Measurements from ENCODE around the gene CLIP1.
"Not testable (repeated sequence)": the region's sequence is repeated elsewhere in the genome, so short reads cannot be mapped to it uniquely, and the experiment has no call there.

The CLIP1 gene

GRCh38 chr12:122394626-122395194, 27.8 kb downstream of the CLIP1 start:
- DNase-seq = no peak

- peak; percentile 3 to 43 for DNase-seq
Measured at GRCh38 chr12:122393817-122394216, 28.7 kb downstream of the CLIP1 start.

GRCh38 chr12:122392411-122392810, 30.1 kb downstream of the CLIP1 start:
- DNase-seq = no peak

GRCh38 chr12:122389677-122390076, 32.8 kb downstream of the CLIP1 start:
- DNase-seq = no peak

GRCh38 chr12:122387887-122388286, 34.6 kb downstream of the CLIP1 start:
- no peak for DNase-seq

- DNase-seq = no peak
Measured at GRCh38 chr12:122385171-122386016, 37.1 kb downstream of the CLIP1 start.

- no peak for DNase-seq
Measured at GRCh38 chr12:122382919-122383350, 39.5 kb downstream of the CLIP1 start.

GRCh38 chr12:122381021-122381420, 41.4 kb downstream of the CLIP1 start:
- DNase-seq = no peak

GRCh38 chr12:122376751-122377150, 45.7 kb downstream of the CLIP1 start:
- DNase-seq = not testable (repeated sequence)

- no peak for DNase-seq
Measured at GRCh38 chr12:122374707-122375106, 47.8 kb downstream of the CLIP1 start.

- DNase-seq = no peak
Measured at GRCh38 chr12:122371475-122372045, 50.9 kb downstream of the CLIP1 start.

- DNase-seq = no peak
Measured at GRCh38 chr12:122368361-122369073, 54.0 kb downstream of the CLIP1 start.

- not testable (repeated sequence) for DNase-seq
Measured at GRCh38 chr12:122367632-122368031, 54.8 kb downstream of the CLIP1 start.

- DNase-seq = no peak
Measured at GRCh38 chr12:122366685-122367475, 55.6 kb downstream of the CLIP1 start.

GRCh38 chr12:122365226-122365625, 57.2 kb downstream of the CLIP1 start:
- DNase-seq = not testable (repeated sequence)

- DNase-seq = no peak
Measured at GRCh38 chr12:122363782-122364181, 58.7 kb downstream of the CLIP1 start.

GRCh38 chr12:122362755-122363154, 59.7 kb downstream of the CLIP1 start:
- DNase-seq = no peak

- not testable (repeated sequence) for DNase-seq
Measured at GRCh38 chr12:122358403-122358802, 64.1 kb downstream of the CLIP1 start.

GRCh38 chr12:122357536-122357935, 64.9 kb downstream of the CLIP1 start:
- not testable (repeated sequence) for DNase-seq

GRCh38 chr12:122356991-122357390, 65.5 kb downstream of the CLIP1 start:
- not testable (repeated sequence) for DNase-seq

GRCh38 chr12:122356192-122356635, 66.3 kb downstream of the CLIP1 start:
- DNase-seq = peak; percentile 37 to 66

- no peak for DNase-seq
Measured at GRCh38 chr12:122355706-122356105, 66.8 kb downstream of the CLIP1 start.
